ENCODE measurements around the gene ERVW-1.
A peak's percentile ranks its signal among the peaks of the same experiment; 100 is the strongest.

ERVW-1 gene

DNA sequence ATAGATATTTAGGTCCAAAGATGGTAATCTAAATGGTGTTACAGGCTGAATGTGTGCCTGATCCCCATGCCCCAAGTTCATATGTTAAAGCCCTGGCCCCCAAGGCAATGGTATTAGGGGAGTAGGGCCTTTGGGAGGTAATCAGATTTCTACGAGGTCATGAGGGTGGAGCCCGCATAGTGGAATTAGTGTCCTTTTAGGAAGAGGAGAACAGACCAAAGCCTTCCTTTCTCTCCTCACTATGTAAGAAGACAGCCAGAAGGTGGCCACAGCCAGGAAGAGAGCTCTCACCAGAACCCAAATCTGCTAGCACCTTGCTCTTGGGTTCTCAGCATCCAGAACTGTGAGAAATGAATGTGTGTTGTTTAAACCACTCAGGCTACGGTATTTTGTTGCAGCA, 15.2 kb downstream of the ERVW-1 start:
- Histone ChIP-seq H3K27me3 (ENCODE audit: insufficient read depth, poor library complexity, severe bottlenecking) (no peaks in the 10 kb centered on the region), H3K27ac (replicated peaks) (no peak overlapping the region), H3K4me3 (replicated peaks; ENCODE audit: insufficient read depth, low read length) (no peak overlapping the region)
- no peak for TF ChIP-seq GABPA (IDR thresholded peaks at IDR 0.05; ENCODE audit: low read depth)
- TF ChIP-seq, protein P1, sequence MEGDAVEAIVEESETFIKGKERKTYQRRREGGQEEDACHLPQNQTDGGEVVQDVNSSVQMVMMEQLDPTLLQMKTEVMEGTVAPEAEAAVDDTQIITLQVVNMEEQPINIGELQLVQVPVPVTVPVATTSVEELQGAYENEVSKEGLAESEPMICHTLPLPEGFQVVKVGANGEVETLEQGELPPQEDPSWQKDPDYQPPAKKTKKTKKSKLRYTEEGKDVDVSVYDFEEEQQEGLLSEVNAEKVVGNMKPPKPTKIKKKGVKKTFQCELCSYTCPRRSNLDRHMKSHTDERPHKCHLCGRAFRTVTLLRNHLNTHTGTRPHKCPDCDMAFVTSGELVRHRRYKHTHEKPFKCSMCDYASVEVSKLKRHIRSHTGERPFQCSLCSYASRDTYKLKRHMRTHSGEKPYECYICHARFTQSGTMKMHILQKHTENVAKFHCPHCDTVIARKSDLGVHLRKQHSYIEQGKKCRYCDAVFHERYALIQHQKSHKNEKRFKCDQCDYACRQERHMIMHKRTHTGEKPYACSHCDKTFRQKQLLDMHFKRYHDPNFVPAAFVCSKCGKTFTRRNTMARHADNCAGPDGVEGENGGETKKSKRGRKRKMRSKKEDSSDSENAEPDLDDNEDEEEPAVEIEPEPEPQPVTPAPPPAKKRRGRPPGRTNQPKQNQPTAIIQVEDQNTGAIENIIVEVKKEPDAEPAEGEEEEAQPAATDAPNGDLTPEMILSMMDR (IDR thresholded peaks at IDR 0.05; ENCODE audit: insufficient read depth, low read length), result no peak
- TF ChIP-seq, protein P2, sequence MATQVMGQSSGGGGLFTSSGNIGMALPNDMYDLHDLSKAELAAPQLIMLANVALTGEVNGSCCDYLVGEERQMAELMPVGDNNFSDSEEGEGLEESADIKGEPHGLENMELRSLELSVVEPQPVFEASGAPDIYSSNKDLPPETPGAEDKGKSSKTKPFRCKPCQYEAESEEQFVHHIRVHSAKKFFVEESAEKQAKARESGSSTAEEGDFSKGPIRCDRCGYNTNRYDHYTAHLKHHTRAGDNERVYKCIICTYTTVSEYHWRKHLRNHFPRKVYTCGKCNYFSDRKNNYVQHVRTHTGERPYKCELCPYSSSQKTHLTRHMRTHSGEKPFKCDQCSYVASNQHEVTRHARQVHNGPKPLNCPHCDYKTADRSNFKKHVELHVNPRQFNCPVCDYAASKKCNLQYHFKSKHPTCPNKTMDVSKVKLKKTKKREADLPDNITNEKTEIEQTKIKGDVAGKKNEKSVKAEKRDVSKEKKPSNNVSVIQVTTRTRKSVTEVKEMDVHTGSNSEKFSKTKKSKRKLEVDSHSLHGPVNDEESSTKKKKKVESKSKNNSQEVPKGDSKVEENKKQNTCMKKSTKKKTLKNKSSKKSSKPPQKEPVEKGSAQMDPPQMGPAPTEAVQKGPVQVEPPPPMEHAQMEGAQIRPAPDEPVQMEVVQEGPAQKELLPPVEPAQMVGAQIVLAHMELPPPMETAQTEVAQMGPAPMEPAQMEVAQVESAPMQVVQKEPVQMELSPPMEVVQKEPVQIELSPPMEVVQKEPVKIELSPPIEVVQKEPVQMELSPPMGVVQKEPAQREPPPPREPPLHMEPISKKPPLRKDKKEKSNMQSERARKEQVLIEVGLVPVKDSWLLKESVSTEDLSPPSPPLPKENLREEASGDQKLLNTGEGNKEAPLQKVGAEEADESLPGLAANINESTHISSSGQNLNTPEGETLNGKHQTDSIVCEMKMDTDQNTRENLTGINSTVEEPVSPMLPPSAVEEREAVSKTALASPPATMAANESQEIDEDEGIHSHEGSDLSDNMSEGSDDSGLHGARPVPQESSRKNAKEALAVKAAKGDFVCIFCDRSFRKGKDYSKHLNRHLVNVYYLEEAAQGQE (IDR thresholded peaks at IDR 0.05; ENCODE audit: insufficient replicate concordance, low read depth), result no peak
- TF ChIP-seq SPI1 (IDR thresholded peaks at IDR 0.05; ENCODE audit: borderline replicate concordance, low read depth), result no peak
- no peak for TF ChIP-seq POLR2AphosphoS5 (IDR thresholded peaks at IDR 0.05; ENCODE audit: low read depth)
- DNase-seq (ENCODE audit: low read depth in 1 of 2, low spot score in 1 of 2), result no peak

DNA sequence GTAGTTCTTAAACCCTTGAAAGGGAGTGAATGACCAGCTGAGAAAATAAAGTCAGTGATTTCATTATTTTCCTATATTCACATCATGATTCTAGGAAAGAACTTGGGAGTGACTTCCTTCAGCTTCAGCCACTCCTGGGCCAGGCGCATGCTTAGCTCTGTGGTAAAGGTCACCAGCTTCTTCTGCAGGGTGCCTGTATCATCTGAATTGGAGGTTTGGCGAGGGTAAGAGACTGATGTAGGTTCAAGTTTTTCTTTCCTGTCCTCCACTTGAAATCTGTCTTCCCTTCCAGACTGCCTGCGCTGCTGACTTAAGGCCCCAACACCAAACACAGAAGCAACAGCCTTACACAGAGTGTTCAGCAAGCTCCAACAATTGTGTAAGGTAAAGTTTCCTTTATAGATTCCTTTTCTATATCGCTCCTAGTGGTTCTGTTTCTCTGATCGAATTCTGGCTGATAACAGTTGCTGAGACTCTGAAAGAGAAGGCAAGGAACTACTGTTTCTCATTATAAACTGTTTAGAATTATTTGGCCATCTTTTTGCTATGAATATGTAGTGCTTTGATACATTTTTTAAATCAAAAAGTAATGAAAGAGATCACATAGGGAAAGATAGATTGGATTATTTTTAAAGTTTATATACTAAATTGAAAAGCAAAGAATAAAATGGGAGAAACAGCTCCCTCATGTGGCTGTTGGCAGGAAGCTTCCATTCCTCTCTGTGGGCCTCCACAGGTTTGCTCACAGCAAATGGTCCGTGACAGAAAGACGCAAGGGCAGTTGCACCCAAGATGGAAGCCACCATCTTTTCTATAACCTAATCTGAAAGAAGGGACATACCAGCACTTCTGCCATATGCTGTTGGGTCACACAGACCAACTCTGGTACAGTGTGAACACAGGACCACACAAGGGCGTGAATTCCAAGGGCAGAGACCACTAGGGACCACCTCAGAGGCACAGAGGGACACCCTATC, 16.4 kb downstream of the ERVW-1 start:
- peak in 1 of 2 experiments; percentile 53 for DNase-seq (ENCODE audit: low read depth in 1 of 2, low spot score in 1 of 2)
- Histone ChIP-seq H3K27ac (replicated peaks) (no peak overlapping the region), H3K4me3 (replicated peaks; ENCODE audit: insufficient read depth, low read length) (no peak overlapping the region), H3K27me3 (ENCODE audit: insufficient read depth, poor library complexity, severe bottlenecking) (no peaks in the 10 kb centered on the region)
- TF ChIP-seq, protein P1 (IDR thresholded peaks at IDR 0.05; ENCODE audit: insufficient read depth, low read length), result peak; percentile 70
- TF ChIP-seq GABPA (IDR thresholded peaks at IDR 0.05; ENCODE audit: low read depth), result no peak

DNA sequence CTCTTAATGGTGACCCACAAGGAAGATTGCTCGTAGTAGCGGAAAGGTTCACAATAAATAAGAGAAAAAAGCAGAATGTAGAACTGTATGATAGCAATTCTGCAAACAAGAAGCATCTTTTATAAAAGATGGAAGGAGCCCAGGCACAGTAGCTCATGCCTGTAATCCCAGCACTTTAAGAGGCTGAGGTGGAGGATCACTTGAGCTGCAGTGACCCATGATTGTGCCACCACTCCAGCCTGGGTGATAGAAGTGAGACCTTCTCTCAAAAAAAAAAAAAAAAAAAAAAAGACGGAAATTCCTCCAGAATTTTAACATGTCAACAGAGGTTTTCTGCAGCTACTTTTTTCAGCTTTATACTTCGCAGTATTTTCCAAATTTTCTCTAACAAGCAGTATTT, 17.2 kb downstream of the ERVW-1 start:
- Histone ChIP-seq H3K4me3 (replicated peaks; ENCODE audit: insufficient read depth, low read length) (no peak overlapping the region), H3K27ac (replicated peaks) (no peak overlapping the region), H3K27me3 (ENCODE audit: insufficient read depth, poor library complexity, severe bottlenecking) (no peaks in the 10 kb centered on the region)
- TF ChIP-seq GABPA (IDR thresholded peaks at IDR 0.05; ENCODE audit: low read depth), result no peak
- TF ChIP-seq, protein P2 (IDR thresholded peaks at IDR 0.05; ENCODE audit: insufficient replicate concordance, low read depth), result no peak
- TF ChIP-seq, protein P1 (IDR thresholded peaks at IDR 0.05; ENCODE audit: insufficient read depth, low read length), result no peak
- no peak for TF ChIP-seq POLR2AphosphoS5 (IDR thresholded peaks at IDR 0.05; ENCODE audit: low read depth)
- TF ChIP-seq SPI1 (IDR thresholded peaks at IDR 0.05; ENCODE audit: borderline replicate concordance, low read depth), result no peak
- no peak for DNase-seq (ENCODE audit: low read depth in 1 of 2, low spot score in 1 of 2)

Data from HL-60 (cell line).